Measurements from ENCODE around the gene SYDE1. TPM values are rescaled to one million over a fixed set of nuclear protein-coding genes. Genes with fewer than 3 reads are reported as not detected.

Gene SYDE1
- total RNA-seq, 4 donors from 2014 or later, result 41.7 to 100 (median 52.4) TPM

GRCh38 chr19:15115762-15116615, 8.8 kb downstream of the SYDE1 start:
- H3K27me3 ChIP-seq, result no peaks in the 10 kb centered on the region
- H3K4me3 ChIP-seq, result no peak overlapping the region
- peaks cover 0 to 100% of the 10 kb centered on the region in 2 donors for H3K36me3 ChIP-seq
- H3K9me3 ChIP-seq, result no peaks in the 10 kb centered on the region
- peaks cover 0 to 22% (median 6%) of the 10 kb centered on the region in 3 donors for H3K4me1 ChIP-seq
- WGBS, 2 donors (ENCODE audit: low coverage in 1 of 2), result no CpG with 5 or more reads among the region's 23 CpGs
- peak overlapping the region in 3 of 4 donors; percentile 65 to 71 (median 69) for H3K27ac ChIP-seq
- no peak for ATAC-seq
- no peak for TF ChIP-seq CTCF (IDR thresholded peaks at IDR 0.05)
- TF ChIP-seq EP300 (IDR thresholded peaks at IDR 0.05), result no peak
- TF ChIP-seq POLR2AphosphoS5 (IDR thresholded peaks at IDR 0.05), result no peak
- no peak for TF ChIP-seq POLR2A (IDR thresholded peaks at IDR 0.05)

- no peak for TF ChIP-seq POLR2A (IDR thresholded peaks at IDR 0.05)
- no peak for TF ChIP-seq EP300 (IDR thresholded peaks at IDR 0.05)
- no peak for TF ChIP-seq POLR2AphosphoS5 (IDR thresholded peaks at IDR 0.05)
- TF ChIP-seq CTCF (IDR thresholded peaks at IDR 0.05), result no peak
- Histone ChIP-seq H3K36me3 (peaks cover 0 to 100% of the 10 kb centered on the region in 2 donors), H3K4me3 (no peak overlapping the region), H3K27ac (peak overlapping the region in 1 of 4 donors; percentile 71), H3K4me1 (peaks cover 0 to 22% (median 6%) of the 10 kb centered on the region in 3 donors), H3K27me3 (no peaks in the 10 kb centered on the region), H3K9me3 (no peaks in the 10 kb centered on the region)
- 73 to 86% methylated on average over 7 to 9 of the region's 12 CpGs for WGBS, 2 donors (ENCODE audit: low coverage in 1 of 2)
- no peak for ATAC-seq
Measured at GRCh38 chr19:15116856-15117255, 9.7 kb downstream of the SYDE1 start.

- no peak for ATAC-seq
- H3K36me3 ChIP-seq, result peaks cover 0 to 100% of the 10 kb centered on the region in 2 donors
Measured at GRCh38 chr19:15118248-15118647, 11.0 kb downstream of the SYDE1 start.

GRCh38 chr19:15118789-15119494, 11.7 kb downstream of the SYDE1 start:
- TF ChIP-seq CTCF (IDR thresholded peaks at IDR 0.05) (no peak), EP300 (IDR thresholded peaks at IDR 0.05) (no peak), POLR2A (IDR thresholded peaks at IDR 0.05) (no peak), POLR2AphosphoS5 (IDR thresholded peaks at IDR 0.05) (no peak)
- H3K27ac ChIP-seq, result no peak overlapping the region
- no peaks in the 10 kb centered on the region for H3K9me3 ChIP-seq
- no peak for ATAC-seq
- WGBS, 2 donors (ENCODE audit: low coverage in 1 of 2), result 80 to 97% methylated on average over 4 to 7 of the region's 20 CpGs
- H3K4me3 ChIP-seq, result no peak overlapping the region
- peaks cover 0 to 94% of the 10 kb centered on the region in 2 donors for H3K36me3 ChIP-seq
- H3K4me1 ChIP-seq, result peaks cover 0 to 36% (median 12%) of the 10 kb centered on the region in 3 donors
- H3K27me3 ChIP-seq, result no peaks in the 10 kb centered on the region

More at GRCh38 chr19:15118248-15118647, 11.0 kb downstream of the SYDE1 start:
- H3K27me3 ChIP-seq, result no peaks in the 10 kb centered on the region
- H3K4me1 ChIP-seq, result peaks cover 0 to 30% (median 6%) of the 10 kb centered on the region in 3 donors
- H3K4me3 ChIP-seq, result no peak overlapping the region
- TF ChIP-seq POLR2AphosphoS5 (IDR thresholded peaks at IDR 0.05), result no peak
- TF ChIP-seq CTCF (IDR thresholded peaks at IDR 0.05), result no peak
- TF ChIP-seq EP300 (IDR thresholded peaks at IDR 0.05), result no peak
- no peak for TF ChIP-seq POLR2A (IDR thresholded peaks at IDR 0.05)
- no peaks in the 10 kb centered on the region for H3K9me3 ChIP-seq
- no peak overlapping the region for H3K27ac ChIP-seq
- 94 to 100% methylated on average over 1 to 2 of the region's 2 CpGs for WGBS, 2 donors (ENCODE audit: low coverage in 1 of 2)

Data from gastroesophageal sphincter (tissue), 4 donors.